ENCODE results near the gene SH3TC1. TPM values are rescaled to one million over a fixed set of nuclear protein-coding genes. Genes with fewer than 3 reads are reported as not detected.

SH3TC1 gene
- total RNA-seq, 1 donor from 2014 or later, result 64.5 TPM

- Histone ChIP-seq H3K4me3 (no peak overlapping the region), H3K36me3 (no peaks in the 10 kb centered on the region), H3K27ac (peak overlapping the region in 1 of 2 donors; percentile 7), H3K9me3 (no peaks in the 10 kb centered on the region), H3K27me3 (no peaks in the 10 kb centered on the region), H3K4me1 (peaks cover 0 to 5% of the 10 kb centered on the region in 2 donors)
- peak; percentile 93 to 98 (median 96) for TF ChIP-seq CTCF (IDR thresholded peaks at IDR 0.05)
- peak; percentile 49 to 91 for DNase-seq (ENCODE audit: low spot score in 2 of 2)
- intact Hi-C loops (cut with DNase I), result loop anchor here (1.0 kb wide), 2 partner anchors 161 to 186 kb away; no protein-coding TSS in a partner anchor
Measured at GRCh38 chr4:8241895-8242696, 43.0 kb downstream of the SH3TC1 start.

GRCh38 chr4:8242782-8243560 is 43.9 kb downstream of the SH3TC1 start:
- Histone ChIP-seq H3K9me3 (no peaks in the 10 kb centered on the region), H3K36me3 (no peaks in the 10 kb centered on the region), H3K4me1 (peaks cover 0 to 5% of the 10 kb centered on the region in 2 donors), H3K27me3 (no peaks in the 10 kb centered on the region), H3K4me3 (no peak overlapping the region), H3K27ac (peak overlapping the region in 1 of 2 donors; percentile 7)
- intact Hi-C loops (cut with DNase I), result loop anchor here (1.0 kb wide), 2 partner anchors 160 to 185 kb away; no protein-coding TSS in a partner anchor
- DNase-seq (ENCODE audit: low spot score in 2 of 2), result no peak
- TF ChIP-seq CTCF (IDR thresholded peaks at IDR 0.05), result no peak

GRCh38 chr4:8244001-8244757 is 45.1 kb downstream of the SH3TC1 start:
- no peak for TF ChIP-seq CTCF (IDR thresholded peaks at IDR 0.05)
- Histone ChIP-seq H3K27ac (no peak overlapping the region), H3K36me3 (no peaks in the 10 kb centered on the region), H3K27me3 (no peaks in the 10 kb centered on the region), H3K4me3 (no peak overlapping the region), H3K9me3 (no peaks in the 10 kb centered on the region), H3K4me1 (peaks cover 0 to 5% of the 10 kb centered on the region in 2 donors)
- intact Hi-C loops (cut with DNase I), result no loop called here
- no peak for DNase-seq (ENCODE audit: low spot score in 2 of 2)

GRCh38 chr4:8244931-8245460 is 45.9 kb downstream of the SH3TC1 start:
- intact Hi-C loops (cut with DNase I), result no loop called here
- H3K27me3 ChIP-seq, result no peaks in the 10 kb centered on the region
- TF ChIP-seq CTCF (IDR thresholded peaks at IDR 0.05), result no peak
- no peak overlapping the region for H3K4me3 ChIP-seq
- no peak overlapping the region for H3K27ac ChIP-seq
- peaks cover 0 to 5% of the 10 kb centered on the region in 2 donors for H3K4me1 ChIP-seq
- no peaks in the 10 kb centered on the region for H3K9me3 ChIP-seq
- no peaks in the 10 kb centered on the region for H3K36me3 ChIP-seq
- no peak for DNase-seq (ENCODE audit: low spot score in 2 of 2)
